Measurements from ENCODE around the gene MED9. TPM values are rescaled to one million over a fixed set of nuclear protein-coding genes. Genes with fewer than 3 reads are reported as not detected.
"Not testable (repeated sequence)": the region's sequence is repeated elsewhere in the genome, so short reads cannot be mapped to it uniquely, and the experiment has no call there.

Gene MED9
- total RNA-seq, 4 donors from 2014 or later, result 14.6 to 22.6 (median 17.4) TPM

DNA sequence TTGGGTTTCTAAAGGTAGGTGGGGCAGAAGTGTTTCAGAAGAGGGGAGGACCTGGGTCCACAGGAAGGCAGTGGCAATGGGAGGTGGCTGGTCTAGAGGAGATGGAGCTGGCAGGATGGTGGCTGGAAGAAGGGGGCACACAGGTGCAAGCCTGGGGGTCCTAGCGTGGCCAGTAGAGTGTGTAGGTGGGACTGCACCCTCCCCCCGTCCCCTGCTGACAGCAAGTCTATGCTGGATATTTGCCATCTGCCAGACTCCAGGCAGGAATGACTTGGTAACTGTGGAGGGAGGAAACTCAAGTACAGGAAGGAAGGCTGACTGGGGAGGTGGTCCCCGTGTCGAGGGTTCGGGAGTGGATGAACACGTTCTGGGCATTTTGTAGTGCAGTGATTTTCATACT is 8.6 kb downstream of the MED9 start:
- no peak overlapping the region for H3K27ac ChIP-seq
- WGBS, result 86% methylated on average over 6 of the region's 6 CpGs
- H3K27me3 ChIP-seq, result no peaks in the 10 kb centered on the region
- H3K36me3 ChIP-seq, result peaks cover 19% of the 10 kb centered on the region
- no peaks in the 10 kb centered on the region for H3K9me3 ChIP-seq
- TF ChIP-seq POLR2AphosphoS5 (IDR thresholded peaks at IDR 0.05), result no peak
- TF ChIP-seq POLR2A (IDR thresholded peaks at IDR 0.05), result no peak
- TF ChIP-seq, protein P1, sequence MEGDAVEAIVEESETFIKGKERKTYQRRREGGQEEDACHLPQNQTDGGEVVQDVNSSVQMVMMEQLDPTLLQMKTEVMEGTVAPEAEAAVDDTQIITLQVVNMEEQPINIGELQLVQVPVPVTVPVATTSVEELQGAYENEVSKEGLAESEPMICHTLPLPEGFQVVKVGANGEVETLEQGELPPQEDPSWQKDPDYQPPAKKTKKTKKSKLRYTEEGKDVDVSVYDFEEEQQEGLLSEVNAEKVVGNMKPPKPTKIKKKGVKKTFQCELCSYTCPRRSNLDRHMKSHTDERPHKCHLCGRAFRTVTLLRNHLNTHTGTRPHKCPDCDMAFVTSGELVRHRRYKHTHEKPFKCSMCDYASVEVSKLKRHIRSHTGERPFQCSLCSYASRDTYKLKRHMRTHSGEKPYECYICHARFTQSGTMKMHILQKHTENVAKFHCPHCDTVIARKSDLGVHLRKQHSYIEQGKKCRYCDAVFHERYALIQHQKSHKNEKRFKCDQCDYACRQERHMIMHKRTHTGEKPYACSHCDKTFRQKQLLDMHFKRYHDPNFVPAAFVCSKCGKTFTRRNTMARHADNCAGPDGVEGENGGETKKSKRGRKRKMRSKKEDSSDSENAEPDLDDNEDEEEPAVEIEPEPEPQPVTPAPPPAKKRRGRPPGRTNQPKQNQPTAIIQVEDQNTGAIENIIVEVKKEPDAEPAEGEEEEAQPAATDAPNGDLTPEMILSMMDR (IDR thresholded peaks at IDR 0.05), result no peak
- no peak for TF ChIP-seq EP300 (IDR thresholded peaks at IDR 0.05)
- H3K4me1 ChIP-seq, result peaks cover 18% of the 10 kb centered on the region
- DNase-seq (ENCODE audit: low spot score in 2 of 2), result no peak
- no peak overlapping the region for H3K4me3 ChIP-seq

DNA sequence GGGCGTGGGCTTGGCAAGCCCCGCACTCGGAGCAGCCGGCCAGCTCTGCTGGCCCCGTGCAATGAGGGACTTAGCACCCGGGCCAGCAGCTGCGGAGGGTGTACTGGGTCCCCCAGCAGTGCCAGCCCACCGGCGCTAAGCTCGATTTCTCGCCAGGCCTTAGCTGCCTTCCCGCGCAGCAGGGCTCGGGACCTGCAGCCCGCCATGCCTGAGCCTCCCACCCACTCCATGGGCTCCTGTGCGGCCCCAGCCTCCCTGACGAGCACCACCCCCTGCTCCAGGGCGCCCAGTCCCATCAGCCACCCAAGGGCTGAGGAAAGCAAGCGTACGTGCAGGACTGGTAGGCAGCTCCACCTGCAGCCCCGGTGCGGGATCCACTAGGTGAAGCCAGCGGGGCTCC is 9.6 kb downstream of the MED9 start:
- not testable (repeated sequence) for H3K4me3 ChIP-seq; H3K27me3 ChIP-seq; H3K9me3 ChIP-seq; H3K4me1 ChIP-seq; DNase-seq (ENCODE audit: low spot score in 2 of 2); H3K27ac ChIP-seq
- 95% methylated on average over 3 of the region's 23 CpGs for WGBS
- peaks cover 24% of the 10 kb centered on the region for H3K36me3 ChIP-seq

DNA sequence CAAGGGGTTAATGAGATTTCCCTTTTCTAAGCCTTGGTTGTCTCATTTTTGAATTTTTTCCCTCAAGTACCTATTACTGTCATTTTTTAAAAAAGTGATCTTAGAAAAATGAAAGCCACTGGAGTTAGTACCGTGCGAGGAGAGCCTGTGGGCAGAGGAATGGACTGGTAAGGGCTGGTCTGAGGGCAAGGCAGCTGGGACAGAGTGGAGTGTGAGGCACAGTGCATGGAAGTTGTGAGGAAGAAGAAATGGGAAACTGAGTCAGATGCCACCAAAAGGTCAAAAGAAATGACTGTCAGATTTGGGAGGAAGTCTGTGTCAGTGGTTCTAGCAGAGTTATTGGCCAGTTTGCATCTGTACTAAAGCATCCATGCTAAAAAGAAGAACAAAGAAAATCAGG is 11.2 kb downstream of the MED9 start:
- Histone ChIP-seq H3K27me3 (no peaks in the 10 kb centered on the region), H3K4me1 (peaks cover 15% of the 10 kb centered on the region), H3K4me3 (no peak overlapping the region), H3K27ac (no peak overlapping the region), H3K9me3 (no peaks in the 10 kb centered on the region), H3K36me3 (peaks cover 33% of the 10 kb centered on the region)
- DNase-seq (ENCODE audit: low spot score in 2 of 2), result no peak
- TF ChIP-seq EP300 (IDR thresholded peaks at IDR 0.05) (no peak), POLR2A (IDR thresholded peaks at IDR 0.05) (no peak), POLR2AphosphoS5 (IDR thresholded peaks at IDR 0.05) (no peak)
- TF ChIP-seq, protein P1 (IDR thresholded peaks at IDR 0.05), result no peak
- 50% methylated on average over 2 of the region's 2 CpGs for WGBS

DNA sequence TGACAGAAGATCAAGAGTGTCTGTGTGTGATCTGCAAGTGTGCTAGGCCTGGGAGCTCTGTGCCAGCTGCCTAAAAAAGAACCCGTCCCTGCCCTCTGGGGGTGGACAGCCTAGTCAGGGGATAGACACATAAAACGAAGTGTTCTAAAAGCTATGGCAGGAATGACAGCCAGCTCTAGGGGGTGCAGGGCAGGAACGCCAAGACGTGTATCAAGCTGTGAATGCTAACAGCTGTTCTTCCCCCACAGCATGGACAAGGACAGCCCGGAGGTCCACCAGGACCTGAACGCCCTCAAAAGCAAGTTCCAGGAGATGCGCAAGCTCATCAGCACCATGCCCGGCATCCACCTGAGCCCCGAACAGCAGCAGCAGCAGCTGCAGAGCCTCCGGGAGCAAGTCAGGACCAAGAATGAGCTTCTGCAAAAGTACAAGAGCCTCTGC is 14.3 kb downstream of the MED9 start:
- WGBS, result 97% methylated on average over 5 of the region's 10 CpGs
- DNase-seq (ENCODE audit: low spot score in 2 of 2), result peak in 1 of 2 donors; percentile 49
- TF ChIP-seq EP300 (IDR thresholded peaks at IDR 0.05) (no peak), POLR2AphosphoS5 (IDR thresholded peaks at IDR 0.05) (no peak), POLR2A (IDR thresholded peaks at IDR 0.05) (no peak)
- TF ChIP-seq, protein P1 (IDR thresholded peaks at IDR 0.05), result no peak

DNA sequence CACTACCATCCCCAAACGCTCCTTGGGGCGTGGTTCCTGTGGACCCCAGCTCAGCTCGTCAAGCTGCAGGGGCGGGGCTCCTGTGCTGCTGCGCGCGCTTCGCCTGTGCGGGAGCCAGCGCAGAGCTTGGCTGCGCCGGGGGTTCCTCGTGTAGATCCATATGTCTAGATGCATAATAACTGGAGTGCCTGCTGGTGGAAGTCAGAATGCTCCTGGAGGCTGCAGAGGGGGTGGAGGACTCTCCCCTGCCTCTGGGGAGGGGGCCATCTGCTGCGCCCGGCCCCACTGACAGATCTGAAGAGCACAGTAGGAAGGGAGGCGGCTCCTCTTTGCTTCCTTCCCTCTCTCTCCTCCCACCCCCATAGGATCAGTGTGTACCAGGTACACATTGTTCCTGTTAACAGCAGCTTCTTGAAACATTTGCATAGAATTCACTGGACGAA is 14.8 kb downstream of the MED9 start:
- H3K27ac ChIP-seq, result peak overlapping the region; percentile 69
- DNase-seq (ENCODE audit: low spot score in 2 of 2), result peak in 1 of 2 donors; percentile 52
- no peaks in the 10 kb centered on the region for H3K27me3 ChIP-seq
- H3K36me3 ChIP-seq, result peaks cover 27% of the 10 kb centered on the region
- no peak overlapping the region for H3K4me3 ChIP-seq
- WGBS, result 81% methylated on average over 8 of the region's 17 CpGs
- TF ChIP-seq POLR2A (IDR thresholded peaks at IDR 0.05) (no peak), EP300 (IDR thresholded peaks at IDR 0.05) (no peak), POLR2AphosphoS5 (IDR thresholded peaks at IDR 0.05) (no peak)
- TF ChIP-seq, protein P1 (IDR thresholded peaks at IDR 0.05), result no peak
- peaks cover 40% of the 10 kb centered on the region for H3K4me1 ChIP-seq
- H3K9me3 ChIP-seq, result no peaks in the 10 kb centered on the region

More for the DNA sequence above, 14.3 kb downstream of the MED9 start:
- Histone ChIP-seq H3K27ac (no peak overlapping the region), H3K36me3 (peaks cover 32% of the 10 kb centered on the region), H3K4me3 (no peak overlapping the region), H3K4me1 (peaks cover 39% of the 10 kb centered on the region), H3K27me3 (no peaks in the 10 kb centered on the region), H3K9me3 (no peaks in the 10 kb centered on the region)

DNA sequence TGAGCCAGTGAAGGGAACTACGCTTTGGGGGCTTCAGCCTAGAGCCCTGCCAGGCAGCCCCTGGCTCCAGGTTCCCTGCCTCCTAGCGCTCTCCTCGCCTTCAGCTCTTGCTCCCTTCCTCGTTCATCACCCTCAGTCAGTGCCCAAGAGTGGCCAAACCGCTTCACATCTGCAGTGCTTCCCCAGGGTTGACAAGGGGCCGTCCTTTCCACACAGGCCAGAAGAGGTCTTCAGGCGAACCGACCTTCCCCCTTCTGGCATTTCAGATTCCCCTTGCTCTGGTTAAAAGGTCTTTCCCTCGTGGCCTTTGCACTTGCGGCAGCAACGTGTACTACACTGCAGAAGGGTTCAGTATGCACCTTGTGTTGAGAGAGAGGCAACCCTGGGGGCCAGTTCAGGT is 15.3 kb downstream of the MED9 start:
- peak overlapping the region; percentile 69 for H3K27ac ChIP-seq
- no peak overlapping the region for H3K4me3 ChIP-seq
- H3K4me1 ChIP-seq, result peaks cover 45% of the 10 kb centered on the region
- no peaks in the 10 kb centered on the region for H3K27me3 ChIP-seq
- TF ChIP-seq POLR2A (IDR thresholded peaks at IDR 0.05), result no peak
- TF ChIP-seq EP300 (IDR thresholded peaks at IDR 0.05), result no peak
- TF ChIP-seq POLR2AphosphoS5 (IDR thresholded peaks at IDR 0.05), result no peak
- TF ChIP-seq, protein P1 (IDR thresholded peaks at IDR 0.05), result no peak
- DNase-seq (ENCODE audit: low spot score in 2 of 2), result peak in 1 of 2 donors; percentile 45
- WGBS, result 85% methylated on average over 11 of the region's 11 CpGs
- peaks cover 25% of the 10 kb centered on the region for H3K36me3 ChIP-seq
- H3K9me3 ChIP-seq, result no peaks in the 10 kb centered on the region

Measured in suprapubic skin (tissue), 4 donors.